Measurements from ENCODE around the gene FAM110C. TPM values are rescaled to one million over a fixed set of nuclear protein-coding genes. Genes with fewer than 3 reads are reported as not detected.
"Not testable (repeated sequence)": the region's sequence is repeated elsewhere in the genome, so short reads cannot be mapped to it uniquely, and the experiment has no call there.

Gene FAM110C
- total and polyA plus RNA-seq, 4 donors: 2.8 to 9.7 (median 3.2) TPM

- DNase-seq: no peak
- WGBS, 2 donors: 78 to 83% methylated on average over 14 of the region's 14 CpGs
- no peak for ATAC-seq (ENCODE audit: insufficient read depth, low FRiP score)
- Histone ChIP-seq H3K4me3 (no peak overlapping the region), H3K9ac (ENCODE audit: insufficient read depth in 1 of 2, low read length in 2 of 2) (no peak overlapping the region), H3K9me3 (ENCODE audit: control insufficient read depth in 4 of 4, insufficient read depth in 3 of 4, low read length in 3 of 4) (no peaks in the 10 kb centered on the region), H3K4me1 (ENCODE audit: control insufficient read depth in 5 of 5, insufficient read depth in 5 of 5, low read length in 5 of 5) (peaks cover 0 to 14% (median 0%) of the 10 kb centered on the region in 5 donors), H3K27ac (ENCODE audit: low read depth in 1 of 2, low read length in 1 of 2) (no peak overlapping the region), H3K36me3 (ENCODE audit: control insufficient read depth in 4 of 4, insufficient read depth in 4 of 4, low read length in 4 of 4) (no peaks in the 10 kb centered on the region), H3K27me3 (ENCODE audit: control insufficient read depth in 3 of 3, insufficient read depth in 3 of 3, low read length in 2 of 3) (no peaks in the 10 kb centered on the region)
- TF ChIP-seq CTCF (IDR thresholded peaks at IDR 0.05; ENCODE audit: control extremely low read depth, extremely low read depth): no peak
These were observed 27.7 kb downstream of the FAM110C start for GRCh38 chr2:18402-19271.

- H3K9me3 ChIP-seq (ENCODE audit: control insufficient read depth in 4 of 4, insufficient read depth in 3 of 4, low read length in 3 of 4); H3K9ac ChIP-seq (ENCODE audit: insufficient read depth in 1 of 2, low read length in 2 of 2); ATAC-seq (ENCODE audit: insufficient read depth, low FRiP score); H3K36me3 ChIP-seq (ENCODE audit: control insufficient read depth in 4 of 4, insufficient read depth in 4 of 4, low read length in 4 of 4); H3K4me3 ChIP-seq; H3K27me3 ChIP-seq (ENCODE audit: control insufficient read depth in 3 of 3, insufficient read depth in 3 of 3, low read length in 2 of 3); DNase-seq; H3K27ac ChIP-seq (ENCODE audit: low read depth in 1 of 2, low read length in 1 of 2): not testable (repeated sequence)
- peaks cover 0 to 14% (median 0%) of the 10 kb centered on the region in 5 donors for H3K4me1 ChIP-seq (ENCODE audit: control insufficient read depth in 5 of 5, insufficient read depth in 5 of 5, low read length in 5 of 5)
- 80 to 84% methylated on average over 2 of the region's 2 CpGs for WGBS, 2 donors
These were observed 30.4 kb downstream of the FAM110C start for GRCh38 chr2:15916-16315.

GRCh38 chr2:11248-11941 is 34.9 kb downstream of the FAM110C start:
- H3K9ac ChIP-seq (ENCODE audit: insufficient read depth in 1 of 2, low read length in 2 of 2): no peak overlapping the region
- no peak for TF ChIP-seq CTCF (IDR thresholded peaks at IDR 0.05; ENCODE audit: control extremely low read depth, extremely low read depth)
- H3K27ac ChIP-seq (ENCODE audit: low read depth in 1 of 2, low read length in 1 of 2): no peak overlapping the region

GRCh38 chr2:10222-10875 is 36.0 kb downstream of the FAM110C start:
- 65 to 74% methylated on average over 25 to 42 of the region's 42 CpGs for WGBS, 2 donors
- ATAC-seq (ENCODE audit: insufficient read depth, low FRiP score) (no peak), DNase-seq (peak; percentile 43 to 53 (median 45))
- H3K4me1 ChIP-seq (ENCODE audit: control insufficient read depth in 5 of 5, insufficient read depth in 5 of 5, low read length in 5 of 5): no peaks in the 10 kb centered on the region
- H3K9me3 ChIP-seq (ENCODE audit: control insufficient read depth in 4 of 4, insufficient read depth in 3 of 4, low read length in 3 of 4): no peaks in the 10 kb centered on the region
- no peak overlapping the region for H3K4me3 ChIP-seq
- TF ChIP-seq CTCF (IDR thresholded peaks at IDR 0.05; ENCODE audit: control extremely low read depth, extremely low read depth): no peak
- no peaks in the 10 kb centered on the region for H3K27me3 ChIP-seq (ENCODE audit: control insufficient read depth in 3 of 3, insufficient read depth in 3 of 3, low read length in 2 of 3)
- no peaks in the 10 kb centered on the region for H3K36me3 ChIP-seq (ENCODE audit: control insufficient read depth in 4 of 4, insufficient read depth in 4 of 4, low read length in 4 of 4)
- no peak overlapping the region for H3K9ac ChIP-seq (ENCODE audit: insufficient read depth in 1 of 2, low read length in 2 of 2)
- no peak overlapping the region for H3K27ac ChIP-seq (ENCODE audit: low read depth in 1 of 2, low read length in 1 of 2)

More at GRCh38 chr2:11248-11941, 34.9 kb downstream of the FAM110C start:
- Histone ChIP-seq H3K9me3 (ENCODE audit: control insufficient read depth in 4 of 4, insufficient read depth in 3 of 4, low read length in 3 of 4) (no peaks in the 10 kb centered on the region), H3K36me3 (ENCODE audit: control insufficient read depth in 4 of 4, insufficient read depth in 4 of 4, low read length in 4 of 4) (no peaks in the 10 kb centered on the region), H3K4me3 (no peak overlapping the region), H3K4me1 (ENCODE audit: control insufficient read depth in 5 of 5, insufficient read depth in 5 of 5, low read length in 5 of 5) (no peaks in the 10 kb centered on the region), H3K27me3 (ENCODE audit: control insufficient read depth in 3 of 3, insufficient read depth in 3 of 3, low read length in 2 of 3) (no peaks in the 10 kb centered on the region)
- ATAC-seq (ENCODE audit: insufficient read depth, low FRiP score): no peak
- 54 to 58% methylated on average over 45 to 54 of the region's 54 CpGs for WGBS, 2 donors
- DNase-seq: peak in 1 of 3 donors; percentile 16
